Panc1 (cell line): ENCODE data around the gene ZNF648. TPM values are rescaled to one million over a fixed set of nuclear protein-coding genes. Genes with fewer than 3 reads are reported as not detected.

Experiments
- ATAC-seq: fragments of 200-7000 bp; cut with Tn5 transposase; 2 replicates; pipeline ENCODE4 v1.9.1; 2020; ENCODE audit warnings: mild to moderate bottlenecking, moderate library complexity
- Bru-seq: library from RNA; stranded (reverse); fragments of 400-500 nt; gene quantifications from one replicate; lab custom pipeline; 2021; lab: Mats Ljungman, UMichigan
- BruChase-seq, 2 experiments: library from RNA; stranded (reverse); fragments of 400-500 nt; gene quantifications; one replicate each; lab custom pipeline; 2021; lab: Mats Ljungman, UMichigan
- BruUV-seq: library from RNA; stranded (reverse); fragments of 400-500 nt; replicated peaks from 2 replicates; lab custom pipeline; 2021; lab: Mats Ljungman, UMichigan
- CTCF ChIA-PET: fragments of 300-600 bp; sonication (Branson Sonifier 250); formaldehyde crosslinking; loops from one replicate; lab custom pipeline; 2022; ENCODE audit warnings: antibody characterized with exemption; lab: Charles Lee
- POLR2A ChIA-PET: fragments of 300-600 bp; sonication (Branson Sonifier 250); formaldehyde crosslinking; loops from one replicate; lab custom pipeline; 2022; ENCODE audit warnings: antibody characterized with exemption; lab: Charles Lee
- DNase-seq: peaks from one replicate; pipeline ENCODE4 v3.0.0-alpha.2; 2010; ENCODE audit warnings: low read depth, low spot score
- H3K27ac ChIP-seq: 2 replicates; pipeline ENCODE4 v1.5.1; 2011; ENCODE audit warnings: mild to moderate bottlenecking, low read length, inconsistent platforms
- H3K27me3 ChIP-seq: fragments of 200-500 bp; sonication (Bioruptor generic); 2 replicates; pipeline ENCODE4 v1.6.0; 2014; ENCODE audit warnings: low read length, inconsistent platforms; ENCODE audit not compliant: control insufficient read depth, insufficient read depth
- H3K36me3 ChIP-seq: fragments of 200-500 bp; sonication (Bioruptor generic); 2 replicates; pipeline ENCODE4 v1.5.1; 2014; ENCODE audit warnings: inconsistent platforms, mild to moderate bottlenecking, low read length, moderate library complexity; ENCODE audit not compliant: control insufficient read depth, insufficient read depth
- H3K4me1 ChIP-seq: 2 replicates; pipeline ENCODE4 v1.5.1; 2011; ENCODE audit warnings: inconsistent platforms, mild to moderate bottlenecking, low read length, moderate library complexity; ENCODE audit not compliant: control insufficient read depth, insufficient read depth
- H3K4me3 ChIP-seq, 2 experiments: 2 replicates each; pipeline ENCODE4 v1.5.1; 2011 to 2012; ENCODE audit warnings: low read depth in 2 of 2, low read length in 2 of 2, mild to moderate bottlenecking in 2 of 2, inconsistent platforms in 1 of 2, moderate library complexity in 1 of 2
- H3K9me3 ChIP-seq: fragments of 200-500 bp; sonication (Bioruptor generic); 2 replicates; pipeline ENCODE4 v1.5.1; 2014; ENCODE audit warnings: low read depth, mild to moderate bottlenecking, inconsistent platforms, low read length, moderate library complexity; ENCODE audit not compliant: control insufficient read depth, insufficient read depth
- POLR2AphosphoS5 ChIP-seq: IDR thresholded peaks from 2 replicates; pipeline ENCODE4 v1.6.1; 2012; ENCODE audit warnings: mild to moderate bottlenecking, low read depth, low read length, moderate library complexity
- REST ChIP-seq, 2 experiments: IDR thresholded peaks; 2 replicates each; pipeline ENCODE4 v1.6.1; 2011 to 2012; ENCODE audit warnings: low read depth in 2 of 2, control low read depth in 1 of 2, low read length in 1 of 2, mild to moderate bottlenecking in 1 of 2, moderate library complexity in 1 of 2; ENCODE audit not compliant: insufficient read depth in 1 of 2
- SIN3A ChIP-seq: IDR thresholded peaks from 2 replicates; pipeline ENCODE4 v1.6.1; 2012; ENCODE audit warnings: low read depth, mild to moderate bottlenecking, low read length, moderate library complexity, borderline replicate concordance; ENCODE audit not compliant: insufficient read depth
- TCF7L2 ChIP-seq: IDR thresholded peaks from 2 replicates; pipeline ENCODE4 v1.6.1; 2011; ENCODE audit warnings: mild to moderate bottlenecking, low read depth, low read length, inconsistent platforms
- in situ Hi-C: cut with HindIII; loops from 2 replicates; pipeline ENCODE4 v1.10.0; 2016; ENCODE audit warnings: low sequenced_read_pairs, low pct_unique_long_range_greater_than_20kb
- intact Hi-C: fragments of 100-400 bp; cut with micrococcal nuclease; formaldehyde crosslinking; loops from one replicate; pipeline ENCODE4 v1.10.0; 2022; ENCODE audit not compliant: unreplicated experiment
- long read RNA-seq: library from polyadenylated mRNA; unstranded; transcript quantifications from one replicate; pipeline ENCODE4 v2.0.0, GENCODE V29; 2021; ENCODE audit not compliant: unreplicated experiment
- polyA plus RNA-seq: library from polyadenylated mRNA; unstranded; fragments of >200 nt; gene quantifications from one replicate; pipeline ENCODE4 v1.2.1, GENCODE V29; 2012; ENCODE audit warnings: missing spikeins; ENCODE audit not compliant: insufficient read length
- total RNA-seq: library from RNA; stranded (reverse); gene quantifications from one replicate; pipeline ENCODE4 v1.2.1, GENCODE V29; 2021; ENCODE audit not compliant: unreplicated experiment
- TF ChIP-seq, protein P1 (sequence below): fragments of 450-650 bp; IDR thresholded peaks from 2 replicates; pipeline ENCODE4 v1.5.1; 2017; ENCODE audit warnings: mild to moderate bottlenecking

Gene ZNF648, protein sequence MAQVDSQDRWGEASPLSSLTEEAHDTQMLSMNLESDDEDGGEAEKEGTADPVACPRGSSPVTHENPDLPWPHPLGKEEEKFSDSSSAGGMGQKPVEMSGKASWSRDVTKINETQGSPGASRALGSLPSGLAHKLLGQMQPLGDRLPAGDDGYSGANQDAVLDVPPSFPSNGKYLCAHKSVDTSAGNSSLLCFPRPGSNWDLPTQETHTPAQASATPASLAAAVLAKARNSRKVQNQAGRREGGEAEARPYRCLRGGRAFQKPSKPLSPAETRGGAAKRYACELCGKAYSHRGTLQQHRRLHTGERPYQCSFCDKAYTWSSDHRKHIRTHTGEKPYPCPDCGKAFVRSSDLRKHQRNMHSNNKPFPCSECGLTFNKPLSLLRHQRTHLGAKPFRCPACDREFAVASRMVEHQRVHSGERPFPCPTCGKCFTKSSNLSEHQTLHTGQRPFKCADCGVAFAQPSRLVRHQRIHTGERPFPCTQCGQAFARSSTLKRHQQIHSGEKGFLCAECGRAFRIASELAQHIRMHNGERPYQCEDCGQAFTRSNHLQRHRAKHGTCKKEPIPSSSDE
- total RNA-seq (not detected), Bru-seq, nascent RNA (not detected), BruChase-seq, experiment 1, labeled RNA remaining after a 2-hour chase (not detected), BruChase-seq, experiment 2, labeled RNA remaining after a 6-hour chase (not detected)
- not detected for polyA plus RNA-seq
- long read RNA-seq: 0 reads

DNA sequence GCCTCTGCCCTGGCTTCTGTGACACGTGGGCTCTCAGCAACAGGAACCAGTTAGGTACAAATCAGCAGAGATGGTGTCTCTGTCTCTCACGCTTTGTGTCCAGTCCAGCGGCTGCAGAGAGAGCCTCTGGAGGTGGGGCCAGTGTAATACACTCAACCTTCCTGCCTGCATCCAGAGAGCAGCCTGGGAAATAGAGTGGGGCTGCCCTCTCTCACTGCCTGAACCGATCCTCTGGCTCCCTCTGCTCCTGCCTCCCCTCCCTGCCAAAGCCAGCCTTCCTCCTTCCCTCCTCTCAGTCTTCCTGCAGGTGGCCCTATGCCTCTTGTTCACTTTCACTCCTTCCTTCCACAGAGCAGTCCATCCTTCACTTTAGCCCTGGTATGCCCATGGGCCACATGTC lies at the start of gene ZNF648:
TSS of gene ZNF648 (minus strand) at position 119 of the 400 bp plus-strand sequence. CDS start 3,702 bp downstream, outside the sequence.
- POLR2A ChIA-PET: no interaction called here
- H3K4me3 ChIP-seq: no peak within 1 kb of the TSS
- H3K36me3 ChIP-seq: no peaks in the 10 kb centered on the region
- DNase-seq: no peak
- H3K27ac ChIP-seq: no peak within 1 kb of the TSS
- in situ Hi-C loops: no loop called here
- no peaks in the 10 kb centered on the region for H3K27me3 ChIP-seq
- CTCF ChIA-PET: no interaction called here
- peak; percentile 42; the same call in 1 of the 2 replicates for ATAC-seq
- intact Hi-C loops: no loop called here
- no TSS peak for BruUV-seq
- TF ChIP-seq, protein P1, sequence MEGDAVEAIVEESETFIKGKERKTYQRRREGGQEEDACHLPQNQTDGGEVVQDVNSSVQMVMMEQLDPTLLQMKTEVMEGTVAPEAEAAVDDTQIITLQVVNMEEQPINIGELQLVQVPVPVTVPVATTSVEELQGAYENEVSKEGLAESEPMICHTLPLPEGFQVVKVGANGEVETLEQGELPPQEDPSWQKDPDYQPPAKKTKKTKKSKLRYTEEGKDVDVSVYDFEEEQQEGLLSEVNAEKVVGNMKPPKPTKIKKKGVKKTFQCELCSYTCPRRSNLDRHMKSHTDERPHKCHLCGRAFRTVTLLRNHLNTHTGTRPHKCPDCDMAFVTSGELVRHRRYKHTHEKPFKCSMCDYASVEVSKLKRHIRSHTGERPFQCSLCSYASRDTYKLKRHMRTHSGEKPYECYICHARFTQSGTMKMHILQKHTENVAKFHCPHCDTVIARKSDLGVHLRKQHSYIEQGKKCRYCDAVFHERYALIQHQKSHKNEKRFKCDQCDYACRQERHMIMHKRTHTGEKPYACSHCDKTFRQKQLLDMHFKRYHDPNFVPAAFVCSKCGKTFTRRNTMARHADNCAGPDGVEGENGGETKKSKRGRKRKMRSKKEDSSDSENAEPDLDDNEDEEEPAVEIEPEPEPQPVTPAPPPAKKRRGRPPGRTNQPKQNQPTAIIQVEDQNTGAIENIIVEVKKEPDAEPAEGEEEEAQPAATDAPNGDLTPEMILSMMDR: no peak
- TF ChIP-seq POLR2AphosphoS5: no peak
- TF ChIP-seq TCF7L2: no peak
- no peak for TF ChIP-seq SIN3A
- no peak for TF ChIP-seq REST (IDR thresholded peaks at IDR 0.05; ENCODE audit: insufficient read depth in 1 of 2, low read depth in 2 of 2, low read length in 1 of 2)
- no peaks in the 10 kb centered on the region for H3K9me3 ChIP-seq
- H3K4me1 ChIP-seq: no peaks in the 10 kb centered on the region

GRCh38 chr1:182110635-182111034 lies 49.1 kb upstream of the ZNF648 start:
- DNase-seq (no peak), ATAC-seq (no peak)
- Histone ChIP-seq H3K4me3 (no peak overlapping the region), H3K27me3 (no peaks in the 10 kb centered on the region; the same call in 1 of the 2 replicates), H3K4me1 (no peaks in the 10 kb centered on the region), H3K9me3 (no peaks in the 10 kb centered on the region), H3K36me3 (no peaks in the 10 kb centered on the region), H3K27ac (no peak overlapping the region)
- BruUV-seq: no TSS peak
- in situ Hi-C loops: no loop called here
- ChIA-PET POLR2A (no interaction called here), CTCF (no interaction called here)
- intact Hi-C loops: no loop called here
- 0 out of 4 replicates have a peak, but pooled peaks of 1 of the 2 experiments have one; percentile 27 for TF ChIP-seq REST (IDR thresholded peaks at IDR 0.05; ENCODE audit: insufficient read depth in 1 of 2, low read depth in 2 of 2, low read length in 1 of 2)
- TF ChIP-seq, protein P1: 0 out of 2 replicates have a peak, but pooled peaks have one; percentile 16
- no peak for TF ChIP-seq TCF7L2
- TF ChIP-seq SIN3A: no peak
